ENCODE measurements around the gene NPFF.

The NPFF gene

GRCh38 chr12:53486736-53487487, 20.4 kb downstream of the NPFF start:
- DNase-seq (ENCODE audit: low read depth): no peak
- H3K4me3 ChIP-seq (ENCODE audit: control insufficient read depth, low read depth, low read length): no peak overlapping the region
- TF ChIP-seq CTCF (conservative IDR thresholded peaks at IDR 0.05; ENCODE audit: control insufficient read depth, insufficient read depth, low read depth, low read length): no peak

- DNase-seq (ENCODE audit: low read depth): no peak
- no peak overlapping the region for H3K4me3 ChIP-seq (ENCODE audit: control insufficient read depth, low read depth, low read length)
- no peak for TF ChIP-seq CTCF (conservative IDR thresholded peaks at IDR 0.05; ENCODE audit: control insufficient read depth, insufficient read depth, low read depth, low read length)
These were observed 21.1 kb downstream of the NPFF start for GRCh38 chr12:53485955-53486735.

- DNase-seq (ENCODE audit: low read depth): no peak
- H3K4me3 ChIP-seq (ENCODE audit: control insufficient read depth, low read depth, low read length): no peak overlapping the region
- no peak for TF ChIP-seq CTCF (conservative IDR thresholded peaks at IDR 0.05; ENCODE audit: control insufficient read depth, insufficient read depth, low read depth, low read length)
These were observed 22.4 kb downstream of the NPFF start for GRCh38 chr12:53484686-53485575.

GRCh38 chr12:53483979-53484377, 23.3 kb downstream of the NPFF start:
- no peak for DNase-seq (ENCODE audit: low read depth)
- TF ChIP-seq CTCF (conservative IDR thresholded peaks at IDR 0.05; ENCODE audit: control insufficient read depth, insufficient read depth, low read depth, low read length): no peak
- H3K4me3 ChIP-seq (ENCODE audit: control insufficient read depth, low read depth, low read length): no peak overlapping the region

GRCh38 chr12:53483225-53483978, 23.9 kb downstream of the NPFF start:
- no peak for DNase-seq (ENCODE audit: low read depth)
- no peak for TF ChIP-seq CTCF (conservative IDR thresholded peaks at IDR 0.05; ENCODE audit: control insufficient read depth, insufficient read depth, low read depth, low read length)
- H3K4me3 ChIP-seq (ENCODE audit: control insufficient read depth, low read depth, low read length): no peak overlapping the region
